H9 (cell line): ENCODE results near the gene AGAP3. TPM values are rescaled to one million over a fixed set of nuclear protein-coding genes. Genes with fewer than 3 reads are reported as not detected.

Source experiments
- DNase-seq: peaks from one replicate; pipeline ENCODE4 v3.0.0-alpha.2; 2017
- H2AFZ ChIP-seq: one replicate; pipeline ENCODE4 v1.6.1; 2013; ENCODE audit warnings: mild to moderate bottlenecking, low read length, control low read depth, moderate library complexity
- H2AK5ac ChIP-seq: 2 replicates; pipeline ENCODE4 v1.6.1; 2013; ENCODE audit warnings: low read length, control low read depth, mixed read lengths; ENCODE audit not compliant: insufficient read length
- H2BK120ac ChIP-seq: one replicate; pipeline ENCODE4 v1.6.1; 2013; ENCODE audit warnings: low read depth, mild to moderate bottlenecking, low read length, control low read depth, inconsistent platforms; ENCODE audit not compliant: poor library complexity, severe bottlenecking
- H2BK12ac ChIP-seq: 2 replicates; pipeline ENCODE4 v1.6.1; 2013; ENCODE audit warnings: low read length, control low read depth, mixed read lengths, low read depth; ENCODE audit not compliant: insufficient read length
- H2BK15ac ChIP-seq: 2 replicates; pipeline ENCODE4 v1.6.1; 2013; ENCODE audit warnings: low read depth, low read length, control low read depth
- H2BK20ac ChIP-seq: one replicate; pipeline ENCODE4 v1.6.1; 2013; ENCODE audit warnings: low read depth, mild to moderate bottlenecking, low read length, control low read depth, inconsistent platforms; ENCODE audit not compliant: poor library complexity, severe bottlenecking
- H2BK5ac ChIP-seq: 2 replicates; pipeline ENCODE4 v1.6.1; 2013; ENCODE audit warnings: low read length, control low read depth, mixed read lengths; ENCODE audit not compliant: insufficient read length
- H3K14ac ChIP-seq: 2 replicates; pipeline ENCODE4 v1.6.1; 2013; ENCODE audit warnings: low read length, control low read depth; ENCODE audit not compliant: insufficient read depth
- H3K18ac ChIP-seq: 2 replicates; pipeline ENCODE4 v1.6.1; 2013; ENCODE audit warnings: low read depth, mild to moderate bottlenecking, mixed read lengths, low read length, control low read depth; ENCODE audit not compliant: insufficient read length
- H3K23ac ChIP-seq: 2 replicates; pipeline ENCODE4 v1.6.1; 2013; ENCODE audit warnings: low read length, control low read depth, mixed read lengths, low read depth; ENCODE audit not compliant: insufficient read length
- H3K23me2 ChIP-seq: 2 replicates; pipeline ENCODE4 v1.6.1; 2013; ENCODE audit warnings: low read depth, mild to moderate bottlenecking, mixed read lengths, low read length, control low read depth; ENCODE audit not compliant: insufficient read length, poor library complexity, severe bottlenecking
- H3K27ac ChIP-seq: 2 replicates; pipeline ENCODE4 v1.5.1; 2013; ENCODE audit warnings: low read length, control low read depth, mixed read lengths, low read depth; ENCODE audit not compliant: insufficient read length
- H3K27me3 ChIP-seq: 2 replicates; pipeline ENCODE4 v1.6.1; 2013; ENCODE audit warnings: low read length, control low read depth, inconsistent platforms; ENCODE audit not compliant: insufficient read depth
- H3K4ac ChIP-seq: 2 replicates; pipeline ENCODE4 v1.6.1; 2013; ENCODE audit warnings: low read depth, mild to moderate bottlenecking, control low read depth, inconsistent platforms, low read length, moderate library complexity
- H3K4me1 ChIP-seq: 2 replicates; pipeline ENCODE4 v1.6.1; 2013; ENCODE audit warnings: low read length, control low read depth, inconsistent platforms; ENCODE audit not compliant: insufficient read depth
- H3K4me2 ChIP-seq: 2 replicates; pipeline ENCODE4 v1.6.1; 2013; ENCODE audit warnings: low read length, control low read depth, mixed read lengths; ENCODE audit not compliant: insufficient read length, insufficient read depth
- H3K56ac ChIP-seq: 2 replicates; pipeline ENCODE4 v1.6.1; 2013; ENCODE audit warnings: low read depth, mild to moderate bottlenecking, mixed read lengths, low read length, control low read depth; ENCODE audit not compliant: insufficient read length
- H3K79me1 ChIP-seq: 2 replicates; pipeline ENCODE4 v1.6.1; 2013; ENCODE audit warnings: low read depth, mild to moderate bottlenecking, moderate library complexity, low read length, control low read depth, inconsistent platforms; ENCODE audit not compliant: insufficient read depth, poor library complexity, severe bottlenecking
- H3K79me2 ChIP-seq: 2 replicates; pipeline ENCODE4 v1.6.1; 2013; ENCODE audit warnings: low read length, control low read depth, inconsistent platforms; ENCODE audit not compliant: insufficient read depth
- H3K9ac ChIP-seq: 2 replicates; pipeline ENCODE4 v1.6.1; 2013; ENCODE audit warnings: low read length, control low read depth, mixed read lengths; ENCODE audit not compliant: insufficient read length; ENCODE audit errors: extremely low read depth
- H3K9me3 ChIP-seq: one replicate; pipeline ENCODE4 v1.6.1; 2013; ENCODE audit warnings: low read depth, low read length, inconsistent platforms; ENCODE audit not compliant: control insufficient read depth
- H3T11ph ChIP-seq: one replicate; pipeline ENCODE4 v1.6.1; 2013; ENCODE audit warnings: mild to moderate bottlenecking, low read length, control low read depth, inconsistent platforms
- H4K20me1 ChIP-seq: one replicate; pipeline ENCODE4 v1.6.1; 2013; ENCODE audit not compliant: control insufficient read depth, insufficient read length, insufficient read depth
- H4K5ac ChIP-seq: 2 replicates; pipeline ENCODE4 v1.6.1; 2013; ENCODE audit warnings: low read depth, mild to moderate bottlenecking, mixed read lengths, low read length, control low read depth; ENCODE audit not compliant: insufficient read length
- H4K8ac ChIP-seq: replicated peaks from 2 replicates; pipeline ENCODE4 v1.6.1; 2013; ENCODE audit warnings: low read length, control low read depth, mixed read lengths, low read depth; ENCODE audit not compliant: insufficient read length
- H4K91ac ChIP-seq: 2 replicates; pipeline ENCODE4 v1.6.1; 2013; ENCODE audit warnings: low read depth, mild to moderate bottlenecking, moderate library complexity, mixed read lengths, low read length, control low read depth; ENCODE audit not compliant: insufficient read length
- H3K27ac Mint-ChIP-seq, 3 experiments: 2 replicates in 2 of 3; 3 replicates in 1 of 3; pipeline ENCODE4 v1.8.0; 2020 to 2021; ENCODE audit warnings: mixed read lengths in 3 of 3, mild to moderate bottlenecking in 1 of 3, moderate library complexity in 1 of 3
- H3K27me3 Mint-ChIP-seq: 2 replicates; pipeline ENCODE4 v1.8.0; 2021; ENCODE audit warnings: low read depth, mild to moderate bottlenecking, moderate library complexity, mixed read lengths
- H3K36me3 Mint-ChIP-seq, 3 experiments: 2 replicates in 2 of 3; 3 replicates in 1 of 3; pipeline ENCODE4 v1.8.0; 2020 to 2021; ENCODE audit warnings: low read depth in 3 of 3, mixed read lengths in 3 of 3; ENCODE audit not compliant: insufficient read depth in 1 of 3
- H3K4me1 Mint-ChIP-seq, 2 experiments: 2 replicates each; pipeline ENCODE4 v1.8.0; 2020; ENCODE audit warnings: mixed read lengths in 2 of 2
- H3K4me3 Mint-ChIP-seq, 2 experiments: 2 replicates in 1 of 2; 3 replicates in 1 of 2; pipeline ENCODE4 v1.8.0; 2020 to 2021; ENCODE audit warnings: mild to moderate bottlenecking in 2 of 2, mixed read lengths in 2 of 2, moderate library complexity in 1 of 2
- H3K9me3 Mint-ChIP-seq, 2 experiments: 2 replicates in 1 of 2; 3 replicates in 1 of 2; pipeline ENCODE4 v1.8.0; 2020; ENCODE audit warnings: mild to moderate bottlenecking in 2 of 2, mixed read lengths in 2 of 2, moderate library complexity in 1 of 2
- CTCF ChIP-seq: fragments of 200-600 bp; sonication (generic); conservative IDR thresholded peaks from 3 replicates; pipeline ENCODE4 v1.8.0; 2021; ENCODE audit warnings: antibody characterized with exemption, mild to moderate bottlenecking
- WGBS: extraction: QIAGEN DNeasy Blood & Tissue Kit; methylation state at CpG from one replicate; pipeline ENCODE4 v1.1.7; 2013; ENCODE audit warnings: missing lambda C conversion rate, low lambda C conversion rate, mixed read lengths; ENCODE audit not compliant: insufficient read length; ENCODE audit errors: extremely low coverage; 5-methylcytosine and 5-hydroxymethylcytosine counted together
- total RNA-seq: library from RNA; stranded (reverse); gene quantifications from 2 replicates; pipeline ENCODE4 v1.2.1, GENCODE V29; 2021

The AGAP3 gene
- total RNA-seq, 1 experiment from 2014 or later: 97.7 TPM

- Histone ChIP-seq H4K5ac (no peak overlapping the region), H3K27me3 (no peaks in the 10 kb centered on the region), H3K56ac (no peak overlapping the region), H4K8ac (no peak overlapping the region), H4K20me1 (no peaks in the 10 kb centered on the region), H2AK5ac (no peak overlapping the region), H2BK15ac (no peak overlapping the region), H2BK120ac (no peak overlapping the region), H3K27ac (no peak overlapping the region), H3K14ac (no peak overlapping the region; the same call in 1 of the 2 replicates), H4K91ac (no peak overlapping the region), H3K23me2 (no peaks in the 10 kb centered on the region), H3T11ph (no peak overlapping the region), H2BK20ac (no peak overlapping the region), H3K79me2 (no peaks in the 10 kb centered on the region), H3K18ac (no peak overlapping the region), H2BK12ac (no peak overlapping the region), H3K23ac (no peak overlapping the region), H2BK5ac (no peak overlapping the region), H3K4me2 (no peak overlapping the region), H3K9ac (no peak overlapping the region), H3K9me3 (no peaks in the 10 kb centered on the region), H3K79me1 (no peaks in the 10 kb centered on the region), H3K4ac (no peak overlapping the region), H2AFZ (no peak overlapping the region), H3K4me1 (no peaks in the 10 kb centered on the region)
- no peak for TF ChIP-seq CTCF
- no peaks in the 10 kb centered on the region; a peak in 1 of 7 replicates for H3K36me3 Mint-ChIP-seq
- H3K27me3 Mint-ChIP-seq: peaks cover 39% of the 10 kb centered on the region
- H3K4me1 Mint-ChIP-seq: no peaks in the 10 kb centered on the region
- DNase-seq: no peak
- H3K27ac Mint-ChIP-seq: no peak overlapping the region
- WGBS: no CpG with 5 or more reads among the region's 22 CpGs
- no peak overlapping the region for H3K4me3 Mint-ChIP-seq
- H3K9me3 Mint-ChIP-seq: no peaks in the 10 kb centered on the region
Measured at GRCh38 chr7:151187409-151188251, 101.4 kb downstream of the AGAP3 start.
